Common myeloid progenitor, CD34-positive (primary cell): ENCODE measurements around the gene TYW3.

ENCODE experiments used
- CTCF ChIA-PET: fragments of 350-600 bp; sonication (Branson Sonifier 250); formaldehyde crosslinking; loops from one replicate; lab custom pipeline; 2021; ENCODE audit warnings: antibody characterized with exemption; lab: Charles Lee
- POLR2A ChIA-PET: fragments of 350-600 bp; sonication (Branson Sonifier 250); formaldehyde crosslinking; loops from one replicate; lab custom pipeline; 2021; ENCODE audit warnings: antibody characterized with exemption; lab: Charles Lee
- DNase-seq, 3 donors: peaks; one replicate each; pipeline versions ENCODE4 v3.0.0 to v3.0.0-alpha.2; 2013
- H3K27ac ChIP-seq, 2 experiments: 1 replicate in 1 of 2; 2 replicates in 1 of 2; pipeline ENCODE4 v1.7.0; 2013; ENCODE audit warnings: inconsistent platforms in 2 of 2, low read length in 2 of 2, mild to moderate bottlenecking in 2 of 2, low read depth in 1 of 2, moderate library complexity in 1 of 2; ENCODE audit not compliant: severe bottlenecking in 2 of 2, insufficient read depth in 1 of 2, poor library complexity in 1 of 2
- H3K27me3 ChIP-seq, 5 experiments: replicated peaks in 2 of 5; 1 replicate in 3 of 5; 2 replicates in 2 of 5; pipeline versions ENCODE4 v1.6.1 to v1.7.0; 2013; ENCODE audit warnings: low read length in 4 of 5, mild to moderate bottlenecking in 2 of 5, moderate library complexity in 2 of 5, inconsistent platforms in 1 of 5; ENCODE audit not compliant: insufficient read depth in 5 of 5, control insufficient read depth in 4 of 5
- H3K36me3 ChIP-seq, 4 experiments: 1 replicate in 2 of 4; 2 replicates in 2 of 4; pipeline versions ENCODE4 v1.6.1 to v1.7.0; 2013; ENCODE audit warnings: low read length in 3 of 4, control low read depth in 1 of 4, mild to moderate bottlenecking in 1 of 4; ENCODE audit not compliant: control insufficient read depth in 4 of 4, insufficient read depth in 4 of 4
- H3K4me1 ChIP-seq, 4 experiments: 1 replicate in 3 of 4; 2 replicates in 1 of 4; pipeline versions ENCODE4 v1.6.1 to v1.7.1; 2013; ENCODE audit warnings: low read length in 3 of 4, mild to moderate bottlenecking in 3 of 4, control low read depth in 1 of 4, inconsistent platforms in 1 of 4, moderate library complexity in 1 of 4; ENCODE audit not compliant: control insufficient read depth in 4 of 4, insufficient read depth in 4 of 4; ENCODE audit errors: control extremely low read depth in 1 of 4
- H3K4me3 ChIP-seq, 7 experiments: 1 replicate in 4 of 7; 2 replicates in 3 of 7; pipeline versions ENCODE4 v1.5.1 to v1.7.0; 2013; ENCODE audit warnings: mild to moderate bottlenecking in 7 of 7, low read length in 6 of 7, moderate library complexity in 6 of 7, inconsistent platforms in 2 of 7, low read depth in 2 of 7, control low read depth in 1 of 7; ENCODE audit not compliant: insufficient read depth in 4 of 7, control insufficient read depth in 1 of 7; ENCODE audit errors: extremely low read depth in 1 of 7
- H3K9me3 ChIP-seq, 5 experiments: 1 replicate in 4 of 5; 2 replicates in 1 of 5; pipeline versions ENCODE4 v1.6.1 to v1.7.1; 2013; ENCODE audit warnings: low read length in 4 of 5, mild to moderate bottlenecking in 2 of 5, inconsistent platforms in 1 of 5, low read depth in 1 of 5, moderate library complexity in 1 of 5; ENCODE audit not compliant: control insufficient read depth in 4 of 5, insufficient read depth in 2 of 5; ENCODE audit errors: control extremely low read depth in 1 of 5
- WGBS: methylation state at CpG from one replicate; pipeline ENCODE4 v1.1.5; 2013; ENCODE audit not compliant: insufficient coverage; 5-methylcytosine and 5-hydroxymethylcytosine counted together

The TYW3 gene

GRCh38 chr1:74779750-74780149 lies 46.8 kb downstream of the TYW3 start:
- no peaks in the 10 kb centered on the region for H3K9me3 ChIP-seq
- H3K4me1 ChIP-seq, result no peaks in the 10 kb centered on the region
- POLR2A ChIA-PET, result no interaction called here
- H3K36me3 ChIP-seq, result no peaks in the 10 kb centered on the region
- CTCF ChIA-PET, result no interaction called here
- no peak for DNase-seq
- H3K27ac ChIP-seq, result no peak overlapping the region
- peaks cover 0 to 16% (median 3%) of the 10 kb centered on the region in 5 experiments for H3K27me3 ChIP-seq
- H3K4me3 ChIP-seq, result no peak overlapping the region

GRCh38 chr1:74780594-74780993 lies 47.6 kb downstream of the TYW3 start:
- H3K27ac ChIP-seq, result no peak overlapping the region
- DNase-seq, result no peak
- peaks cover 0 to 10% (median 3%) of the 10 kb centered on the region in 5 experiments for H3K27me3 ChIP-seq
- ChIA-PET POLR2A (no interaction called here), CTCF (interaction anchor here (1.1 kb wide), 1 partner anchor 8 kb away, joined by 4 read pairs; no protein-coding TSS in a partner anchor)
- no peak overlapping the region for H3K4me3 ChIP-seq
- WGBS, result 80% methylated on average over 1 of the region's 2 CpGs
- no peaks in the 10 kb centered on the region for H3K9me3 ChIP-seq
- no peaks in the 10 kb centered on the region for H3K36me3 ChIP-seq
- no peaks in the 10 kb centered on the region for H3K4me1 ChIP-seq

DNA sequence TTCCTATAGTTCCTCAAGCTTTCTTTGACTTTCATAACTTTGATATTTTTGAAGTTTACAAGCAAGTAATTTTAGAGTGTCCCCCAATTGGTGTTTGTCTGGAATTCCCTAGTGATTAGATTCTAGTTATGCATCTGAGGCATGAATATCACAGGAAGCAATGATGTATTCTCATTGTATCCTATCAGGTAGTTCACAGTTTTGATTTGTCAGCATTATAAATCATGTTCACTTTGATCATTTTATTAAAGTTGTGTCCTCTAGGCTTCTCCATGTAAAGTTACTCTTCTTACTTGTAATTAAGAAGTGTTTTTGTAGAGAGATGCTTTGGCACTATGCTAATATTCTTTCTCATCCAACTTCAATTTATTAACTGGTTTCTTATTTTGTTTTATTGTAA lies 53.0 kb downstream of the TYW3 start:
- Histone ChIP-seq H3K36me3 (no peaks in the 10 kb centered on the region), H3K27me3 (peaks cover 0 to 11% (median 0%) of the 10 kb centered on the region in 5 experiments), H3K27ac (no peak overlapping the region), H3K9me3 (peaks cover 0 to 3% (median 0%) of the 10 kb centered on the region in 5 experiments), H3K4me3 (no peak overlapping the region), H3K4me1 (no peaks in the 10 kb centered on the region)
- CTCF ChIA-PET, result no interaction called here
- no peak for DNase-seq
- POLR2A ChIA-PET, result no interaction called here

- peaks cover 0 to 3% (median 0%) of the 10 kb centered on the region in 5 experiments for H3K9me3 ChIP-seq
- ChIA-PET POLR2A (no interaction called here), CTCF (no interaction called here)
- peaks cover 0 to 18% (median 2%) of the 10 kb centered on the region in 5 experiments for H3K27me3 ChIP-seq
- H3K36me3 ChIP-seq, result no peaks in the 10 kb centered on the region
- H3K27ac ChIP-seq, result no peak overlapping the region
- no peaks in the 10 kb centered on the region for H3K4me1 ChIP-seq
- H3K4me3 ChIP-seq, result no peak overlapping the region
- DNase-seq, result no peak
These were observed 57.5 kb downstream of the TYW3 start for GRCh38 chr1:74790453-74790852.

DNA sequence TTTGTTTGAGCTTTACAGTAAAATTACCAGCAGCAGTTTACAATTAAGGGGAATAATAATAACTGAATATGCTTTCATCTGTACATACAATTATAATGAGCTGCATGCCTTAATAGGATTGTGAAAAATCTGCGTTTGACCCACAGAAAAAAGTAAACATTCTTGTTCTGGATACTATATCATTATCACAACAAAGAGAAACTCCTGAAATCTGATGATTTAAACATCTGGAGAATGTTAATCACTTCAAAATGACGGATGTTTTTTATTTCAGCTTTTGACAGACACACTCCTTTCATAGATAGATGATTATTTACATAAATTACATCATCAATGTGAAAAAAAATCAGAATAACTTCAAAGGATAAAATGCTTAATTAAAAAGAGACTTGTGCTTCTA lies 58.5 kb downstream of the TYW3 start:
- Histone ChIP-seq H3K9me3 (peaks cover 0 to 3% (median 0%) of the 10 kb centered on the region in 5 experiments), H3K27ac (no peak overlapping the region), H3K27me3 (peaks cover 0 to 18% (median 2%) of the 10 kb centered on the region in 5 experiments), H3K4me1 (no peaks in the 10 kb centered on the region), H3K36me3 (no peaks in the 10 kb centered on the region), H3K4me3 (no peak overlapping the region)
- CTCF ChIA-PET, result no interaction called here
- DNase-seq, result no peak
- POLR2A ChIA-PET, result no interaction called here
- WGBS, result no CpG with 5 or more reads among the region's 2 CpGs

DNA sequence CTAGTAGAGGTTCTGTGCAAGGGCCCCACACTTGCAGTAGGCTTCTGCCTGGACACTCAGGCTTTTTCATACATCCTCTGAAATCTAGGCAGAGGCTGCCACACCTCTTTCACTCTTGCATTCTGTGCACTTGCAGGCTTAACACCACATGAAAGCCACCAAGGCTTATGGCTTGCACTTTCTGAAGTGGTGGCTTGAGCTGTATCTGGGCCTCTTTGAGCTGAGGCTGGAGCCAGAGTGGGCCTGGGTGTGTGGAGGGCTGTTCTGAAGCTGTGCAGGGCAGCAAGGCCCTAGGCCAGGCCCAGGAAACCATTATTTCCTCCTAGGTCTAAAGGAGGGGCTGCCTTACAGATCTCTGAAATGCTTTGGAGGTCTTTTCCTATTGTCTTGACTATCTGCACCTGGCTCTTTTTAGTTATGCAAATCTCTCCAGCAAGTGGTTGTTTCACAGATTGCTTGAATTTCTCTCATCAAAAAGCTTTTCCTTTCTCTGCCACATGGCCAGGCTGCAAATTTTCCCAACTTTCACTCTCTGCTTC lies 66.2 kb downstream of the TYW3 start:
- Histone ChIP-seq H3K27ac (no peak overlapping the region), H3K4me1 (no peaks in the 10 kb centered on the region), H3K9me3 (no peaks in the 10 kb centered on the region), H3K4me3 (no peak overlapping the region), H3K36me3 (no peaks in the 10 kb centered on the region), H3K27me3 (no peaks in the 10 kb centered on the region)
- DNase-seq, result no peak
- POLR2A ChIA-PET, result no interaction called here
- CTCF ChIA-PET, result no interaction called here

DNA sequence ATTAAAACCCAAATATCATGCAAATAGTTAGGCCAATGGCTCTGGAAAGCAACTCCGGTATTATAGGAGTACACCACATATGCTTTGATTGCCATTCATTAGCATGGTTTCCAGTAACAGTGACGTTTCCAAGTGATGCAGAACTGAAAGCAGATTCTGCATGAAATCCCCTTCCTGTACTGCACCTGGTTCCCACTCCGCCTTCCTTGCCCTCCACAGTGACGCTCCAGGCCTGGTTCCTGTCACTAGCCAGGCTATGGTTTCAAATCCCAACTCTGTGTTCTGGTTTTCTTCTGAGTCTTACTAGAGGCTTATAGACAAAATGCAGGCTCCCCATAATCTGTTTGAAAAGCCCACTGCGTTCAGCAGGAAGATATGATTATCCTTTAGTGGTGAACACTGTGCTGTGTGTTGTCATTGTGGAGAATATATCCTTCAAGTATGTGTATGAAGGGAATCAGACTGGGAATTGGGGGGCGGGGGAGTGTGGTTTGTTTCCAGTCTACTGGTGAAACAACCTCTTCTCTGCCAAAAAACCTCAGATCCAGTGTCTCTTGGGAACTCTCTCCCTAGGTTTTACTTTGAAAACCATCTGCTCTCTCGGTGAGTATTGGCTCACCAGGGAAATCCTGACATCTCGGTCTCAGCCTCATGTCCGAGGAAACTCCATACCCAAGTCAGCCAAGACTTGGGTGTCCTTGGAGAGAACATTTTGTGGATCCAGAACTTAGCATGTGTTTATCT lies 78.7 kb downstream of the TYW3 start:
- H3K36me3 ChIP-seq, result no peaks in the 10 kb centered on the region
- 91% methylated on average over 8 of the region's 9 CpGs for WGBS
- no peak overlapping the region for H3K4me3 ChIP-seq
- no peak for DNase-seq
- peaks cover 0 to 4% (median 0%) of the 10 kb centered on the region in 5 experiments for H3K27me3 ChIP-seq
- H3K4me1 ChIP-seq, result no peaks in the 10 kb centered on the region
- no peaks in the 10 kb centered on the region for H3K9me3 ChIP-seq
- H3K27ac ChIP-seq, result no peak overlapping the region
- CTCF ChIA-PET, result no interaction called here
- POLR2A ChIA-PET, result no interaction called here
